GM19467 (cell line): Measurements from ENCODE around the gene CUBN.

Experiments
- ATAC-seq: cut with Tn5 transposase; IDR thresholded peaks from one replicate; pipeline ENCODE4 v1.9.1; 2021; ENCODE audit warnings: mild to moderate bottlenecking, moderate library complexity; ENCODE audit not compliant: unreplicated experiment

CUBN gene

GRCh38 chr10:16804123-16804522 is 325.5 kb downstream of the CUBN start:
- no peak for ATAC-seq

DNA sequence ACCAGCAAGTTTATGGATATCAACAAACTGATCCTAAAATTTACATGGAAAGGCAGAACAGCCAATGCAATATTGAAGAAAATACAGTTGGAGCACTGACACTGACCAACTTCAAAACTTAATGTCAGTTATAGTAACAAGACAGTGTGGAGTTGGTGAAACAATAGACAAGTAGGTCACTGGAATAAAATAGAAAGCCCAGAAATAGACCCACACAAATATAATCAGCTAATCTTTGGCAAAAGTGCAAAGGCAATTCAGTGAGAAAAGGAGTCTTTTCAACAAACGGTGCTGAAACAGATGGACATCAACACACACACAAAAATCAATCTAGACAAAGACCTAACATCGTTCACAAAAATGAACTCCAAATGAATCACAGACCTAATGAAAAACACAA is 326.1 kb downstream of the CUBN start:
- no peak for ATAC-seq

GRCh38 chr10:16799621-16800020 is 330.0 kb downstream of the CUBN start:
- ATAC-seq = peak; percentile 75

DNA sequence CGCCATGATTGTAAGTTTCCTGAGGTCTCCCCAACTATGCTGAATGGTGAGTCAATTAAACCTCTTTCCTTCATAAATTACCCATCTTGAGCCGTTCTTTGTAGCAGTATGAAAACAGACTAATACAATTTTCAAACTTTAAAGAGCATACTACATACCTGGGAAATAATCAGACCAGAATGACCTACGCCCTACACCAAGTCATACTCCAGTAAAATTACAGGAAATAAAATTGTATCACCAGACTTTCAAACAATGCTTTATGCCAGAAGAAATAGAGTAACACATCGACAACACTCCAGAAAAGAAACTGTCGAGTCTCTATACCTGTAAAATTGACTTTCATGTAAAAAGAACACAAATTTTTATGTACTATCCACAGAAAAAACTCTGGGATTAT is 331.0 kb downstream of the CUBN start:
- ATAC-seq = no peak

DNA sequence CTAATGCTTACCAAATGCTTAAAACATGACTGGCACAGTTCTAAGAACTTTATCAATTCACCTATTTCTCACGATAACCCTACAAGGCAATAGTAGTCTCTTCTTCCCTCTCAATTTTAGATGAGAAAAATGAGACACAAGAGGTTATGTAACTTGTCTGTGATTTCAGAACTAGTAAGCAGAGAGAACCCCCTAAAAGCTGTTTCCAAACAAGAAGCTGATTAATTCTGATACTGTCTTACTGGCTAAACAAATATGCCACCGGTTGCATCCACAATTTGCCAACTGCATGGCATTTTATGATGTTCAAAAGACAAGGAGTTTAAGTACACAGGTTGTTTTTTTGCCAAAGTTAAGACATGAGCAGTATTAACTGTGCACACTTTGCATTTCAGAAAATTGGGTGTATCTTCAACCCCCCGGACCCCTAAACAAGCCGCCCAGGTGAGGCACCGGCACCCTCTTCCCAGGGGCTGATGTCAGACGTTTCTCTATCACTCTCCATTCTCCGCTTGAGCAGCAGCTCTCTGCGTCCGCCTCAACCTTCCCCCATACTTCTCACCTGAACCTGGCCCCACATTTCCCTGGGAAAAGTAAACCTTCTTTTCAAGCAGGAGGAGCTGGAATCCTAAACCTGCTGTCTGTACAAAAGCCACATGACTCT is 334.1 kb downstream of the CUBN start:
- ATAC-seq = no peak

DNA sequence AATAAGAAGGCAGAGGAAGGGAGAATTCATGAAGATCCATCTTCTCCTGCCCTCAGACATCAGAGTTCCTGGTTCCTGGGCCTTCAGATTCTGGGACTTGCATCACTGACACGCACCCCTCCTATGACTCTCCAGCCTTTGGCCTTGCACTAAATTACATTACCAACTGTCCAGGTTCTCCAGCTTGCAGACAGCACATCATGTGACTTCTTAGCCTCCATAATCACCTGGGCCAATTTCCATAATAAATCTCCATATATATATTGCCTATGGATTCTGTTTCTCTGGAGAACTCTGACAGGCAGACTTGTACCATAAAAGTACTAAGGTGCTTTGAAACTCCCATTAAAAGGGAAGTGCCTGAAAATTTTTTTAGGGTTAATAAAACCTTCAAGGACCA is 335.6 kb downstream of the CUBN start:
- no peak for ATAC-seq

GRCh38 chr10:16792675-16793074 is 336.9 kb downstream of the CUBN start:
- no peak for ATAC-seq

DNA sequence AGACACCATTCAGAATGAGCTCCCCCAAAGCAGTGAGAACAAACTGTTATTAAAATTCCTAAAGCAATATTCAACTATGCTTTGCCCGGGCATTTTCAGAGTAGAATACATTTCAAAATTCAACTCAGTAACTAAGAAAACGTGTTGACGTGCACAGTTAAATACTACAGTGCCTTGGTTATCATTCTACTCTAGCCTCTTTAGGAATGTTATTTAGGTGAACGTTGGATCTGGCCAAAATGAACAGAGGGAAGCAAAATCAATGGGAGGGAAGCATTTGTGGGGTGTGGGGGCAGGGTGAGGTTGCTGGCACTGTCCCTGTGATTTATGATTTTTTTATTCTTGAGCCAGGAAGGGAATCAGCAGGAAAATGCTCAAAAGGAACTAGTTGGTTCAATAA is 339.8 kb downstream of the CUBN start:
- no peak for ATAC-seq

- no peak for ATAC-seq
These were observed 340.4 kb downstream of the CUBN start for GRCh38 chr10:16789261-16789660.

DNA sequence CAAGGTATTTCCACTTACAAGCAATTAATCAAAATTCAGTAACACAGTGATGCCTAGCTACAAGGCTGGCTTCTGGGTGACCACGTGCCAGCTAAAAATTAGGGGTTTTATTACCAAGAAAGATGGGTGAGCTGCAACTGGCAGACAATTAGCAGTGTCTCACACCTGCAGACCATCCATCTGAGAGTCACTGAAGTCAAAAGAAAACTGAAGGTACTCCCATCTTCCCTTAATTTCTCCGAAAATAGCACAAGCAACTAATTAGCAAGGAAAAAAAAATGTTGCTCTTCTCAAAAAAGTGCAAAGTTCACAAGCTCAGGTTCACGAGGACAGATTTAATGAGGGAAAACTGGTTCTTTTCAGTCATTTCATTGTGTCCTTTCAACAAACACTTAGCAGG is 340.8 kb downstream of the CUBN start:
- no peak for ATAC-seq

DNA sequence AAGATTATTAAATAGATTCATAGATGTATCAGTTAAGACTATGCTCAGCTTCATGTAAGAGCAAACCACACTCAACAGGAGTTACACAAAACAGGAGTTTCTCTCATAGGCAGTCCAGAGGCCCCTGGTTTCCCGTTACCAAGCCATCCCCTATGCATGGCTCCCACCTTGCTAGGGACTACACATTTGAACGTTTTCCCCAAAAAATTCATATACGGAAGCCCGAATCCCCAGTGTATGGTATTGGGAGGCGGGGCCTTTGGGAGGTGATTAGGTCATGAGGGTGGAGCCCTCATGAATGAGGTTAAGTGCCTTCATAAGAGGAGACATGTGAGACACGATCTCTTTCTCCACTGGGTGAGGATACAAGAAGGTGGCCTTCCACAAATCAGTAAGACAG is 341.5 kb downstream of the CUBN start:
- no peak for ATAC-seq

DNA sequence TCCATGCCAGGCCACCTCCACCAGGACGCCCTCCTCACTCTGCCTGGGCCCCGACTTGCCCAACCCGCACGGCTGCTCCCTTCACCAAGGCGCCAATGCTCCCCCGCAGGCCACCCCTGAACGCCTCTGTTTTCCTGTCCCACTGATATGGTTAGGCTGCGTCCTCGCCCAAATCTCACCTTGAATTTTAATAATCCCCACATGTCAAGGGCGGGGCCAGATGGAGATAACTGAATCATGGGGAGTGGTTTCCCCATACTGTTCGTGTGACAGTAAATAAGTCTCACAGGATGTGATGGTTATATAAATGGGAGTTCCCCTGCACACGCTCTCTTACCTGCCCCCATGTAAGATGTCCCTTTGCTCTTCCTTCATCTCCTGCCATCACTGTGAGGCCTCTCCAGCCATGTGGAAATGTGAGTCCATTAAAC is 342.2 kb downstream of the CUBN start:
- peak; percentile 71 for ATAC-seq

DNA sequence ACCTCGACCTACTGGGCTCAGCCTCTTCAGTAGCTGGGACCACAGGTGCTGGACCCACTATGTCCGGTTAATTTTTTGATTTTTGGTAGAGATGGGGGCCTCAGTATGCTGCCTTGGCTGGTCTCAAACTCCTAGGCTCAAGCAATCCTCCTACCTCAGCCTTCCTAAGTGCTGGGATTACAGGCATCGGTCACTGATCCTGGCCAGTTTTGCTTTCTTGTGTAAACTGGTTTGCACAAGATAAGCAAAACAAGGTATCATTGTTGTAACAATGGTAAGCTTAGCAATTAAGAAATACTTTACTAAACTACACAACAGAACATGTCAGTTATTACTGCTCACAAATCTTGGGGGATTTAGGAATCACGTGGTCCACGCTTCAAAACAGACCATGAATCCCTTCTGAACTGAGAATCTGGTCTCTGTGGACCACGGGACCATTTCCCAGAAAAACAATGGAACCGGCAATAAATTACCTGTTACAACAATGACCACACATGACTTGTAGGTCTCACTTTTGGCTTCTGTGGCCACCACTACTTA is 349.2 kb downstream of the CUBN start:
- no peak for ATAC-seq

DNA sequence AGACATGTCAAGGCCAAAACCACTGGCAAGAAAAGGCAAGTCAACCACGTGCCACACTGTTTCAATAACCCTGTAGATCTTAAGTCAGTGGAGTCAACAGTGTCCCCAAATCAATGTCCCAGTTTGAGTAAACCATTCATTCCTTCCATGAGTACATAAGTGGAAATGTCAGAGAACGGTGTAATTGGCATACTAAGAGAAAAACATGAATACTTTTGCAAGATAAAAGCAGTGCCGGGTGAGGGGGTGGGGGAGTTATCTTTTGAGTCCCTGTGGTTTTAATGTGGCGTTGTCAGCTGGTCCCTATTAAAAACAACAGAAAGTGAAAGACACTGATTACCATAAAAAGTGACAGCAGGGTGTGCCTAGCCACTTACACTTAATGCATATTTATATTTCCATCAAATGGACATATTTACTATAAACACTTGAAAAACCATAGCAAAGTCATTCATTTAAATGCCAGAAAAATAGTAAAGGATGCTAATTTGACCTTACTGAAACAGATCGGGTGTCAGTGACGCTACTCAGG is 350.2 kb downstream of the CUBN start:
- peak; percentile 65 for ATAC-seq

DNA sequence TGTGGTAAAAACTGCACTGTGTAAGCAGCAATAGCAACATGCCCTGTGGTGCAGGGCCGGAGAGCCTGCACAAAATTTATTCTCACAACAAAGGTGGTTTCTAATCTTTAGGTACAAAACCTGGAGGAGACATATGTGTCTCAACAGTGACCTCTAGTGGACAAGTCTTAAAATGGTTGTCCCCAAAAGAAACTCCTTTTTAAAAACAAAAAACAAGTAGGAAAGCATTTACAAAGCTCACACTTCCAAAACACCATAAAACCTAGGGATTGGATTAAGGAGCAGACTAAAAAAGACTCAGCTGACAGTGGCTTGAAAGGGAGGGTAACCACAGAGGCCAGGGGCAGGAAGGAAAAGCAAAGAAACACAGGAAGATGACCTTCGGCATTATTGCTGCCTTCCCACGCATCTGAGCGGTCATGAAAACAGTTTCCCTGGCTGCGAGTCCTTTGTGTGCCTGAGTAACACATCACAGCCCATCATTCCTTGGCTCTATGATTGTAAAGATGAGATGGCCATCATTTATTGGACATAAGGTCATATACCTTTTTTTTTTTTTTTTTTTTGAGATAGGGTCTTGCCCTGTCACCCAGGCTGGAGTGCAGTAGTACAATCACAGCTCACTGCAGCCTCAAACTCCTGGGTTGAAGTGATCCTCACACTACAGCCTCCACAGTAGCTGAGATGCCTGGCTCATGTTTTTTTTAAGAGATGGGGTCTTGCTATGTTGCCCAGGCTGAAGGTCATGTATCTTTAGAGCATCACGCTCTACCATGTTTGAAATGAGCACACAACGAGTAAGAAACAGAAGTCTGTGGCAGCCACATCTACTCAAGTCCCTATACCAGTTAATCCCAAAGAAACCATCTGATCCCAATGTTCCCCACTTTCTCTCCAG is 351.9 kb downstream of the CUBN start:
- no peak for ATAC-seq

- no peak for ATAC-seq
These were observed 352.7 kb downstream of the CUBN start for GRCh38 chr10:16776896-16777295.
